Hepatocyte (in vitro differentiated cells): ENCODE results near the gene RSU1.

Experiments
- EZH2 ChIP-seq: fragments of 200-600 bp; sonication (generic); IDR thresholded peaks from 2 replicates; pipeline ENCODE4 v1.6.1; 2016; ENCODE audit warnings: antibody characterized with exemption, mild to moderate bottlenecking, borderline replicate concordance
- TF ChIP-seq, protein P1 (sequence below): fragments of 200-600 bp; sonication (generic); IDR thresholded peaks from 2 replicates; pipeline ENCODE4 v1.5.1; 2016; ENCODE audit warnings: antibody characterized with exemption, mild to moderate bottlenecking; ENCODE audit not compliant: poor library complexity

DNA sequence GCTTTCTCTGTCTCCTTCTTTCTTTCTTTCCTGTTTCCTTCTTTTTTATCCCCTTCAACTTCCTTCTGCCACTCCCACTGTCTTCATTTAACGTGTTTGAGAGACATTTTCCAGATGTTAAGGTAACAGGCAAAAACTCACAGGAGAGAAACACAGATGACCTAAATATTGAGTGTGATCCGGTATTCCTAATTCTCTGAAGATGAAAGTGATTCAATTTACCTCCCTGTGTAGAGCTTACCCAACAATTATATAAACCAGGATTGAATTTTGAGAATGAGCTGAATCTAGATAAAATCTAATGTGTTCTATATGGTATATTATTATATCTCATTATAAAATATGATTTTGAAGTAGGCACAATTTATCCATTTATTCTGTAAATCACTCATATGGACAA lies 46.5 kb upstream of the RSU1 start:
- TF ChIP-seq EZH2, result no peak
- TF ChIP-seq, protein P1, sequence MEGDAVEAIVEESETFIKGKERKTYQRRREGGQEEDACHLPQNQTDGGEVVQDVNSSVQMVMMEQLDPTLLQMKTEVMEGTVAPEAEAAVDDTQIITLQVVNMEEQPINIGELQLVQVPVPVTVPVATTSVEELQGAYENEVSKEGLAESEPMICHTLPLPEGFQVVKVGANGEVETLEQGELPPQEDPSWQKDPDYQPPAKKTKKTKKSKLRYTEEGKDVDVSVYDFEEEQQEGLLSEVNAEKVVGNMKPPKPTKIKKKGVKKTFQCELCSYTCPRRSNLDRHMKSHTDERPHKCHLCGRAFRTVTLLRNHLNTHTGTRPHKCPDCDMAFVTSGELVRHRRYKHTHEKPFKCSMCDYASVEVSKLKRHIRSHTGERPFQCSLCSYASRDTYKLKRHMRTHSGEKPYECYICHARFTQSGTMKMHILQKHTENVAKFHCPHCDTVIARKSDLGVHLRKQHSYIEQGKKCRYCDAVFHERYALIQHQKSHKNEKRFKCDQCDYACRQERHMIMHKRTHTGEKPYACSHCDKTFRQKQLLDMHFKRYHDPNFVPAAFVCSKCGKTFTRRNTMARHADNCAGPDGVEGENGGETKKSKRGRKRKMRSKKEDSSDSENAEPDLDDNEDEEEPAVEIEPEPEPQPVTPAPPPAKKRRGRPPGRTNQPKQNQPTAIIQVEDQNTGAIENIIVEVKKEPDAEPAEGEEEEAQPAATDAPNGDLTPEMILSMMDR, result no peak
